ENCODE results near the gene SSR3.

SSR3 gene

GRCh38 chr3:156536524-156537316 is 18.2 kb downstream of the SSR3 start:
- no peak for DNase-seq

- DNase-seq = no peak
Observed at GRCh38 chr3:156535798-156536197, 19.1 kb downstream of the SSR3 start.

- DNase-seq = peak; percentile 33
Observed at GRCh38 chr3:156535162-156535627, 19.7 kb downstream of the SSR3 start.

- no peak for DNase-seq
Observed at GRCh38 chr3:156533205-156533604, 21.7 kb downstream of the SSR3 start.

- no peak for DNase-seq
Observed at GRCh38 chr3:156532730-156533129, 22.2 kb downstream of the SSR3 start.

GRCh38 chr3:156530980-156531379 is 23.9 kb downstream of the SSR3 start:
- DNase-seq = no peak

GRCh38 chr3:156527060-156527459 is 27.9 kb downstream of the SSR3 start:
- no peak for DNase-seq

- DNase-seq = no peak
Observed at GRCh38 chr3:156525808-156526207, 29.1 kb downstream of the SSR3 start.

GRCh38 chr3:156522673-156523072 is 32.2 kb downstream of the SSR3 start:
- DNase-seq = no peak

- no peak for DNase-seq
Observed at GRCh38 chr3:156519758-156520162, 35.2 kb downstream of the SSR3 start.

GRCh38 chr3:156518726-156519125 is 36.2 kb downstream of the SSR3 start:
- no peak for DNase-seq

- no peak for DNase-seq
Observed at GRCh38 chr3:156516961-156517360, 38.0 kb downstream of the SSR3 start.

GRCh38 chr3:156516284-156516683 is 38.6 kb downstream of the SSR3 start:
- DNase-seq = no peak

- DNase-seq = no peak
Observed at GRCh38 chr3:156513619-156514018, 41.3 kb downstream of the SSR3 start.

- no peak for DNase-seq
Observed at GRCh38 chr3:156511987-156512677, 42.8 kb downstream of the SSR3 start.

- DNase-seq = peak; percentile 23
Observed at GRCh38 chr3:156509189-156510174, 45.4 kb downstream of the SSR3 start.

GRCh38 chr3:156507285-156507684 is 47.6 kb downstream of the SSR3 start:
- no peak for DNase-seq

- DNase-seq = no peak
Observed at GRCh38 chr3:156498307-156498706, 56.6 kb downstream of the SSR3 start.

GRCh38 chr3:156497326-156497725 is 57.6 kb downstream of the SSR3 start:
- DNase-seq = no peak

- no peak for DNase-seq
Observed at GRCh38 chr3:156495816-156496215, 59.1 kb downstream of the SSR3 start.

GRCh38 chr3:156493887-156494286 is 61.0 kb downstream of the SSR3 start:
- DNase-seq = no peak

- no peak for DNase-seq
Observed at GRCh38 chr3:156492801-156493261, 62.1 kb downstream of the SSR3 start.
